Lung (tissue), 12 donors: ENCODE data around the gene USP24. TPM values are rescaled to one million over a fixed set of nuclear protein-coding genes. Genes with fewer than 3 reads are reported as not detected.

ENCODE experiments used
- ATAC-seq: fragments of 200-7000 bp; cut with Tn5 transposase; one replicate; pipeline ENCODE4 v1.9.1; 2020; ENCODE audit warnings: moderate number of reproducible peaks; ENCODE audit not compliant: insufficient read depth, low FRiP score
- DNase-seq, 3 donors: peaks; one replicate each; pipeline ENCODE4 v3.0.0-alpha.2; 2013 to 2017
- H3K27ac ChIP-seq, 2 donors: one replicate each; pipeline ENCODE4 v1.5.1; 2013; ENCODE audit warnings: mild to moderate bottlenecking in 2 of 2, moderate library complexity in 2 of 2, control low read depth in 1 of 2, inconsistent platforms in 1 of 2, low read depth in 1 of 2, low read length in 1 of 2
- H3K27me3 ChIP-seq, 3 donors: one replicate each; pipeline ENCODE4 v1.5.1; 2013; ENCODE audit warnings: low read length in 2 of 3; ENCODE audit not compliant: control insufficient read depth in 3 of 3, insufficient read depth in 3 of 3
- H3K36me3 ChIP-seq, 4 donors: one replicate each; pipeline ENCODE4 v1.5.1; 2013; ENCODE audit warnings: low read length in 4 of 4, mild to moderate bottlenecking in 1 of 4, moderate library complexity in 1 of 4; ENCODE audit not compliant: control insufficient read depth in 4 of 4, insufficient read depth in 4 of 4
- H3K4me1 ChIP-seq, 5 donors: one replicate each; pipeline ENCODE4 v1.5.1; 2013; ENCODE audit warnings: low read length in 5 of 5, mild to moderate bottlenecking in 2 of 5, moderate library complexity in 1 of 5; ENCODE audit not compliant: control insufficient read depth in 5 of 5, insufficient read depth in 5 of 5
- H3K4me3 ChIP-seq: one replicate; pipeline ENCODE4 v1.5.1; 2013; ENCODE audit warnings: mild to moderate bottlenecking, control low read depth, moderate library complexity
- H3K9ac ChIP-seq, 2 donors: one replicate each; pipeline ENCODE4 v1.5.1; 2013; ENCODE audit warnings: low read length in 2 of 2, control low read depth in 1 of 2; ENCODE audit not compliant: insufficient read depth in 1 of 2
- H3K9me3 ChIP-seq, 4 donors: one replicate each; pipeline ENCODE4 v1.5.1; 2013; ENCODE audit warnings: low read length in 3 of 4, mild to moderate bottlenecking in 1 of 4, moderate library complexity in 1 of 4; ENCODE audit not compliant: control insufficient read depth in 4 of 4, insufficient read depth in 3 of 4
- WGBS, 2 donors: extraction: QIAGEN DNeasy Blood & Tissue Kit; methylation state at CpG; one replicate each; pipeline ENCODE4 v1.1.7; 2013; 5-methylcytosine and 5-hydroxymethylcytosine counted together
- polyA plus RNA-seq, 2 donors: library from polyadenylated mRNA; stranded (reverse); fragments of 200-250 nt; gene quantifications; one replicate each; pipeline ENCODE4 v1.2.1, GENCODE V29; 2013
- total RNA-seq, 2 donors: library from RNA; depleted of rRNA in 1 of 2; stranded (reverse); fragments of >200 nt in 1 of 2; gene quantifications; one replicate each; pipeline ENCODE4 v1.2.1, GENCODE V29; 2014 to 2021
- TF ChIP-seq, protein P1 (sequence below): IDR thresholded peaks from 2 replicates; pipeline ENCODE4 v1.5.1; 2012; ENCODE audit warnings: mild to moderate bottlenecking; ENCODE audit errors: control extremely low read depth, extremely low read depth
- donor health status: control.
- donor health status: control.
- donor health status: Bipolar disorder and iron deficiency.
- donor health status: healthy.
- donor health status: DM: yes; HTN: yes; CAD: no.

USP24 gene
- total and polyA plus RNA-seq, 4 donors = 7.8 to 77.8 (median 23.6) TPM

DNA sequence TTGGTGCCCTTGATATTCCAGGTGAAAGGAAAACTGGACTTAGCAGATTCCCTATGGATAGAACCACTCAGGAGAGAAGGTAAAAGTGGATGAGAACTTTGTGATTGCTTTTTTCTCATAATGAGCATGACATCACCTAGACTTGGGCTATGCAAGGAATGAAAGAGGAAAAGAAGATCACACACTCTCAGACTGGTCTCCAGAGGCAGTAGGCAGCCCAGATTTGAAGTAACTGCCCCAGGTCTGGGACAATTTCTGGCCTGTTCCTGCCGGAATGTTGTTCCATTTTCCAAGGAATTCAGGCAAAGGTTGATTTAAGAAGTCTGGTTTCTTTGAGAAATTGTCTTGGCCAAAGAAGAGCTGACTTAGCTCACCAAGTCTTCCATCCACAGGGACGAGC lies 31.7 kb upstream of the USP24 start:
- DNase-seq (no peak), ATAC-seq (no peak)
- TF ChIP-seq, protein P1, sequence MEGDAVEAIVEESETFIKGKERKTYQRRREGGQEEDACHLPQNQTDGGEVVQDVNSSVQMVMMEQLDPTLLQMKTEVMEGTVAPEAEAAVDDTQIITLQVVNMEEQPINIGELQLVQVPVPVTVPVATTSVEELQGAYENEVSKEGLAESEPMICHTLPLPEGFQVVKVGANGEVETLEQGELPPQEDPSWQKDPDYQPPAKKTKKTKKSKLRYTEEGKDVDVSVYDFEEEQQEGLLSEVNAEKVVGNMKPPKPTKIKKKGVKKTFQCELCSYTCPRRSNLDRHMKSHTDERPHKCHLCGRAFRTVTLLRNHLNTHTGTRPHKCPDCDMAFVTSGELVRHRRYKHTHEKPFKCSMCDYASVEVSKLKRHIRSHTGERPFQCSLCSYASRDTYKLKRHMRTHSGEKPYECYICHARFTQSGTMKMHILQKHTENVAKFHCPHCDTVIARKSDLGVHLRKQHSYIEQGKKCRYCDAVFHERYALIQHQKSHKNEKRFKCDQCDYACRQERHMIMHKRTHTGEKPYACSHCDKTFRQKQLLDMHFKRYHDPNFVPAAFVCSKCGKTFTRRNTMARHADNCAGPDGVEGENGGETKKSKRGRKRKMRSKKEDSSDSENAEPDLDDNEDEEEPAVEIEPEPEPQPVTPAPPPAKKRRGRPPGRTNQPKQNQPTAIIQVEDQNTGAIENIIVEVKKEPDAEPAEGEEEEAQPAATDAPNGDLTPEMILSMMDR = no peak
- 97 to 99% methylated on average over 2 of the region's 2 CpGs for WGBS, 2 donors
- no peak overlapping the region for H3K4me3 ChIP-seq
- no peaks in the 10 kb centered on the region for H3K9me3 ChIP-seq
- peaks cover 0 to 2% (median 0%) of the 10 kb centered on the region in 3 donors for H3K27me3 ChIP-seq
- no peaks in the 10 kb centered on the region for H3K4me1 ChIP-seq
- no peaks in the 10 kb centered on the region for H3K36me3 ChIP-seq
- H3K27ac ChIP-seq = no peak overlapping the region
- H3K9ac ChIP-seq = no peak overlapping the region

DNA sequence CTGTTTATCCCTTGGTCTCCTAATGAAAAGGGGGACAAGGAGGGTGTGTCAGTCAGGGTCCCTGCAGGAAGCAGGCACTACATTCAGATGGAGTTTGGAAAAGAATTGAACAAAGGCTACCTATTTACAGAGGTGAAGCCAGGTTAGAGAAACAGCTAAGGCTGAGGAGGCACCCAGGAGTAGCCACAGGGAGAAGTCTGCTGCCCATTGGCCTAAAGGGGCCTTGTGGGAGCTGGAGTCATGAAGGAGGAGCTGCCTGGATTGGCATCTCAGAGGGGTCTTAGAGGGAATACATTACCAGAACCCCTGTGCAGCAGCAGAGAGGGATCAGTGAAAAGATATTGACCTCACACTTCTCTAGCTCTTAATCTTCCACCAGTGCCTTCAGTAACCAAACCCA lies 31.2 kb upstream of the USP24 start:
- peaks cover 0 to 2% (median 0%) of the 10 kb centered on the region in 3 donors for H3K27me3 ChIP-seq
- H3K4me1 ChIP-seq = no peaks in the 10 kb centered on the region
- ATAC-seq (no peak), DNase-seq (no peak)
- TF ChIP-seq, protein P1 = no peak
- H3K27ac ChIP-seq = no peak overlapping the region
- H3K9me3 ChIP-seq = no peaks in the 10 kb centered on the region
- no peaks in the 10 kb centered on the region for H3K36me3 ChIP-seq
- H3K4me3 ChIP-seq = no peak overlapping the region
- no peak overlapping the region for H3K9ac ChIP-seq

DNA sequence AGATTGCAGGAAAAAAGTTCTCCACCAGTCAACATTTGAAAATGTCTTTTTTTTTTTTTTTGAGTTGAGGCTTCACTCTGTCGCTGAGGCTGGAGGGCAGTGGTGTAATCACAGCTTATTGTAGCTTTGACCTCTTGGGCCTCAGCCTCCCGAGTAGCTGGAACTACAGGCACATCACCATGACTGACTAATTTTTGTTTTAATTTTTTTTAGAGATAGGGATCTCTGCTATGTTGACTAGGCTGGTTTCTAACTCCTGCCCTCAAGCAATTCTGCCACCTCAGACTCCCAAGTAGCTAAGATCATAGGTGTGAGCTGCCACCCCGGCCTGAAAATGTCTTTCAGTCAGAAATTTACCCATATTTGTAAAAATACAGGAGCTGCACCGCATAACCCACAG lies 30.6 kb upstream of the USP24 start:
- DNase-seq (peak in 1 of 3 donors; percentile 23), ATAC-seq (no peak)
- H3K4me3 ChIP-seq = no peak overlapping the region
- H3K9ac ChIP-seq = no peak overlapping the region
- no peaks in the 10 kb centered on the region for H3K36me3 ChIP-seq
- no peaks in the 10 kb centered on the region for H3K4me1 ChIP-seq
- TF ChIP-seq, protein P1 = no peak
- 61 to 69% methylated on average over 4 of the region's 4 CpGs for WGBS, 2 donors
- H3K27me3 ChIP-seq = peaks cover 0 to 2% (median 0%) of the 10 kb centered on the region in 3 donors
- no peak overlapping the region for H3K27ac ChIP-seq
- no peaks in the 10 kb centered on the region for H3K9me3 ChIP-seq

DNA sequence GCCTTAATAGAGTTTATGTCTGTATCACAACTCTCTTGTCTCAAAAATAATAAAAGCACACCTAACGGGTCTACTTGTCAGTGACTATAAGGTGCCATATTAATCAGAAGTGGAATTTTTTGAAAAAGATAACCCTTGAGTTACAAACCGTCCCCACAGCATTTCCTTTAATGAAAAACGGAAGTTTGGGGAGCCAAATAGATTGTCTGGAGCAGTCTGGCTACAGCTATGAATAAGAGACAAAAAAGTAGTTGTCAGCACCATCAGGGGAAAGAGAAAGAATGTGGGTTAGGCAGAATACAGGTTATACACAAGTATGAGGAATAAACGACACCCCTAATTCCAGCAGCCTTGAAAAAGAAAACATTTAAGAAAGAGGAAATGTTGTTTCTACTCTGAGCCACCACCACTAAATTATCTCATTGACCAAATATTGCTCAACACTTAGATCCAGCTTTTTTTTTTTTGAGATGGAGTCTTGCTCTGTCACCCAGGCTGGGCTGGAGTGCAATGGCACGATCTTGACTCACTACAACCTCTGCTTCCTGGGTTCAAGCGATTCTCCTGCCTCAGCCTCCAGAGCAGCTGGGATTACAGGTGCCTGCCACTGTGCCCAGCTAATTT lies 29.4 kb upstream of the USP24 start:
- H3K27me3 ChIP-seq = peaks cover 0 to 2% (median 0%) of the 10 kb centered on the region in 3 donors
- H3K27ac ChIP-seq = no peak overlapping the region
- H3K9ac ChIP-seq = no peak overlapping the region
- WGBS, 2 donors = 18 to 33% methylated on average over 6 of the region's 6 CpGs
- ATAC-seq (no peak), DNase-seq (peak in 1 of 3 donors; percentile 23)
- no peaks in the 10 kb centered on the region for H3K36me3 ChIP-seq
- H3K4me1 ChIP-seq = no peaks in the 10 kb centered on the region
- H3K9me3 ChIP-seq = no peaks in the 10 kb centered on the region
- H3K4me3 ChIP-seq = no peak overlapping the region
- TF ChIP-seq, protein P1 = no peak
